Measurements from ENCODE around the gene CEP112.

GRCh38 chr17:65811043-65811442, 380.9 kb downstream of the CEP112 start:
- TF ChIP-seq GATA2 (IDR thresholded peaks at IDR 0.05; ENCODE audit: low read depth, low read length) (no peak), GATA3 (IDR thresholded peaks at IDR 0.05; ENCODE audit: low read depth, low read length) (no peak)
